Ascending aorta (tissue), 2 donors: ENCODE measurements around the gene RDH13. TPM values are rescaled to one million over a fixed set of nuclear protein-coding genes. Genes with fewer than 3 reads are reported as not detected.
"Not testable (repeated sequence)": the region's sequence is repeated elsewhere in the genome, so short reads cannot be mapped to it uniquely, and the experiment has no call there.

Source experiments
- DNase-seq, 2 donors: peaks; one replicate each; pipeline ENCODE4 v3.0.0-alpha.2; 2019; ENCODE audit warnings: low spot score in 2 of 2
- H3K27ac ChIP-seq, 2 donors: fragments of 200-600 bp; sonication (generic); one replicate each; pipeline ENCODE4 v1.5.1; 2016 to 2017; ENCODE audit warnings: mild to moderate bottlenecking in 1 of 2
- H3K27me3 ChIP-seq: fragments of 200-600 bp; sonication (generic); one replicate; pipeline ENCODE4 v1.5.1; 2017
- H3K36me3 ChIP-seq, 2 donors: fragments of 200-600 bp; sonication (generic); one replicate each; pipeline ENCODE4 v1.5.1; 2016
- H3K4me1 ChIP-seq, 2 donors: fragments of 200-600 bp; sonication (generic); one replicate each; pipeline ENCODE4 v1.5.1; 2016 to 2017; ENCODE audit warnings: mild to moderate bottlenecking in 1 of 2
- H3K4me3 ChIP-seq, 2 donors: fragments of 200-600 bp; sonication (generic); one replicate each; pipeline ENCODE4 v1.5.1; 2016 to 2017; ENCODE audit warnings: mild to moderate bottlenecking in 1 of 2
- H3K9me3 ChIP-seq, 2 donors: fragments of 200-600 bp; sonication (generic); one replicate each; pipeline ENCODE4 v1.5.1; 2016
- intact Hi-C: fragments of 100-400 bp; cut with DNase I; formaldehyde crosslinking; loops from one replicate; pipeline ENCODE4 v1.15.1; 2023
- total RNA-seq: library from RNA; depleted of rRNA; stranded (reverse); fragments of >200 nt; gene quantifications from one replicate; pipeline ENCODE4 v1.1.0, GENCODE V29; 2016
- TF ChIP-seq, protein P1 (sequence below), 3 experiments: fragments of 200-600 bp in 2 of 3; fragments of 450-650 bp in 1 of 3; sonication (generic) in 2 of 3; IDR thresholded peaks; one replicate each; pipeline ENCODE4 v1.5.1; 2016 to 2019; ENCODE audit warnings: antibody characterized with exemption in 3 of 3, mild to moderate bottlenecking in 1 of 3, moderate library complexity in 1 of 3

The RDH13 gene
- total RNA-seq, 1 donor from 2014 or later: 12.1 TPM

- H3K4me1 ChIP-seq: no peaks in the 10 kb centered on the region
- no peak for DNase-seq
- no peak overlapping the region for H3K27ac ChIP-seq
- H3K36me3 ChIP-seq: no peaks in the 10 kb centered on the region
- no peaks in the 10 kb centered on the region for H3K27me3 ChIP-seq
- TF ChIP-seq, protein P1, sequence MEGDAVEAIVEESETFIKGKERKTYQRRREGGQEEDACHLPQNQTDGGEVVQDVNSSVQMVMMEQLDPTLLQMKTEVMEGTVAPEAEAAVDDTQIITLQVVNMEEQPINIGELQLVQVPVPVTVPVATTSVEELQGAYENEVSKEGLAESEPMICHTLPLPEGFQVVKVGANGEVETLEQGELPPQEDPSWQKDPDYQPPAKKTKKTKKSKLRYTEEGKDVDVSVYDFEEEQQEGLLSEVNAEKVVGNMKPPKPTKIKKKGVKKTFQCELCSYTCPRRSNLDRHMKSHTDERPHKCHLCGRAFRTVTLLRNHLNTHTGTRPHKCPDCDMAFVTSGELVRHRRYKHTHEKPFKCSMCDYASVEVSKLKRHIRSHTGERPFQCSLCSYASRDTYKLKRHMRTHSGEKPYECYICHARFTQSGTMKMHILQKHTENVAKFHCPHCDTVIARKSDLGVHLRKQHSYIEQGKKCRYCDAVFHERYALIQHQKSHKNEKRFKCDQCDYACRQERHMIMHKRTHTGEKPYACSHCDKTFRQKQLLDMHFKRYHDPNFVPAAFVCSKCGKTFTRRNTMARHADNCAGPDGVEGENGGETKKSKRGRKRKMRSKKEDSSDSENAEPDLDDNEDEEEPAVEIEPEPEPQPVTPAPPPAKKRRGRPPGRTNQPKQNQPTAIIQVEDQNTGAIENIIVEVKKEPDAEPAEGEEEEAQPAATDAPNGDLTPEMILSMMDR (IDR thresholded peaks at IDR 0.05): no peak
- H3K4me3 ChIP-seq: no peak overlapping the region
- H3K9me3 ChIP-seq: peaks cover 0 to 12% of the 10 kb centered on the region in 2 donors
- intact Hi-C loops: no loop called here
These were observed 35.2 kb downstream of the RDH13 start for GRCh38 chr19:55027472-55028337.

GRCh38 chr19:55027140-55027471 is 35.8 kb downstream of the RDH13 start:
- H3K27me3 ChIP-seq, H3K4me1 ChIP-seq, intact Hi-C loops, DNase-seq, H3K36me3 ChIP-seq, H3K27ac ChIP-seq, H3K4me3 ChIP-seq, H3K9me3 ChIP-seq: not testable (repeated sequence)

DNA sequence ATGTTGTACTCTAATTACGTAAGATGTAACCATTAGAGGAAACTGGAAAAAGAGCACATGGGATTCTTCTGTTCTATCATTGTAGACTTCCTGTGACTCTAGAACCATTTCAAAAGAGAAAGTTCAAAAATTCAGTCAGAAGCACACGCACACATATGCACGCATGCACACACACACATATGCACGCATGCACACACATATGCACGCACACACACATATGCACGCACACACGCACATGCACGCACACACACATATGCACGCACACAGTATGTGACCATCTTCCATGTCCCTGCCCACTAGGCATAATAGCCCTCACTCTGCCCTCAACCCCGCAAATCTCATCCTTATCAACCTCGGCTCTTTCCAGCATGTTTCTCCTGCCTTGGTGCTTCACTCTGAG is 38.8 kb downstream of the RDH13 start:
- TF ChIP-seq, protein P1 (IDR thresholded peaks at IDR 0.05): no peak
- Histone ChIP-seq H3K9me3 (peaks cover 0 to 7% of the 10 kb centered on the region in 2 donors), H3K36me3 (no peaks in the 10 kb centered on the region), H3K27ac (no peak overlapping the region), H3K27me3 (no peaks in the 10 kb centered on the region), H3K4me1 (no peaks in the 10 kb centered on the region), H3K4me3 (no peak overlapping the region)
- intact Hi-C loops: no loop called here
- DNase-seq: no peak

DNA sequence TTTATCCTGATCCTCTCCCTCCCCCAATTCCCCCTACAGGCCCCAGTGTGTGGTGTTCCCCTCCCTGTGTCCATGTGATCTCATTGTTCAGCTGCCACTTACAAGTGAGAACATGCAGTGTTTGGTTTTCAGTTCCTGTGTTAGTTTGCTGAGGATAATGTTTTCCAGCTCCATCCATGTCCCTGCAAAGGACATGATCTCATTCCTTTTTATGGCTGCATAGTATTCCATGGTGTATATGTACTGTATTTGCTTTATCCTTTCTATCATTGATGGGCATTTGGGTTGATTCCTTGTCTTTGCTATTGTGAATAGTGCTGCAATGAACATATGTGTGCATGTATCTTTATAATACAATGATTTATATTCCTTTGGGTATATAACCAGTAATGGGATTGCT is 42.6 kb downstream of the RDH13 start:
- H3K27me3 ChIP-seq, H3K9me3 ChIP-seq, DNase-seq, intact Hi-C loops, H3K27ac ChIP-seq, H3K36me3 ChIP-seq, H3K4me1 ChIP-seq, H3K4me3 ChIP-seq: not testable (repeated sequence)

GRCh38 chr19:55018633-55019032 is 44.3 kb downstream of the RDH13 start:
- Histone ChIP-seq H3K36me3 (no peaks in the 10 kb centered on the region), H3K27ac (no peak overlapping the region), H3K4me3 (no peak overlapping the region), H3K9me3 (peaks cover 0 to 7% of the 10 kb centered on the region in 2 donors), H3K4me1 (no peaks in the 10 kb centered on the region), H3K27me3 (no peaks in the 10 kb centered on the region)
- DNase-seq: no peak
- TF ChIP-seq, protein P1 (IDR thresholded peaks at IDR 0.05): no peak
- intact Hi-C loops: no loop called here

DNA sequence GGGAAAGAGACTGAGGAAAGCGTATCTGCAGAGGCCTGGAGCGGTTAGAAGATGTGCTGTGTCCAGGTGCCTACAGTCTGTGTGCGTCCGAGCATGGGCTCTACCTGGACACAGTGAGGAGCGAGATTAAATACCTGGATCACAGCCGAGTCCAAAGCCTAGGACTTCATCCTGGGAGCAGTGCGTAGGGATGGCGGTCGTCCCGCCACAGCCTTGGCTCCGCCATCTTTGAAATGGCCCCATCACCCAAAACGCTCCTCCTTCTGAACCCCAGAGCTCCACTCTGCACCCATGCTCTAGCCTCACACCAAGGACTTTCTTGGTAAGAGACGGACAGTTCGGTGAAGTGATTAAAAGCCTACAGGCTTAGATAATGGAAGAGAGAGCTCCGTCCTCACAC is 44.7 kb downstream of the RDH13 start:
- no peaks in the 10 kb centered on the region for H3K36me3 ChIP-seq
- TF ChIP-seq, protein P1 (IDR thresholded peaks at IDR 0.05): no peak
- peaks cover 0 to 3% of the 10 kb centered on the region in 2 donors for H3K9me3 ChIP-seq
- H3K4me3 ChIP-seq: no peak overlapping the region
- DNase-seq: no peak
- no peaks in the 10 kb centered on the region for H3K27me3 ChIP-seq
- intact Hi-C loops: no loop called here
- no peak overlapping the region for H3K27ac ChIP-seq
- H3K4me1 ChIP-seq: no peaks in the 10 kb centered on the region
